Liver (tissue), 3 donors: ENCODE measurements around the gene BIRC7.

ENCODE experiments used
- CTCF ChIP-seq: fragments of 150-350 bp; IDR thresholded peaks from 2 replicates; pipeline ENCODE4 v1.5.1; 2017; ENCODE audit warnings: improper control_type of control experiment, low read depth, low read length; ENCODE audit not compliant: missing input control
- RXRA ChIP-seq, 2 donors: IDR thresholded peaks; 2 replicates each; pipeline ENCODE4 v1.6.1; 2017 to 2018; ENCODE audit warnings: antibody characterized with exemption in 2 of 2, mild to moderate bottlenecking in 1 of 2
- TAF1 ChIP-seq: conservative IDR thresholded peaks from 2 replicates; pipeline ENCODE4 v1.6.1; 2016; ENCODE audit warnings: antibody characterized with exemption, mild to moderate bottlenecking
- donor health status: healthy.
- donor health status: healthy.

GRCh38 chr20:63247671-63248228, 12.0 kb downstream of the BIRC7 start:
- TF ChIP-seq CTCF (no peak), TAF1 (no peak), RXRA (IDR thresholded peaks at IDR 0.05) (no peak)
